HG03575 (cell line): ENCODE results near the gene CKAP4.
"Not testable (repeated sequence)": the region's sequence is repeated elsewhere in the genome, so short reads cannot be mapped to it uniquely, and the experiment has no call there.

Source experiments
- ATAC-seq: cut with Tn5 transposase; IDR thresholded peaks from one replicate; pipeline ENCODE4 v1.9.1; 2021; ENCODE audit not compliant: unreplicated experiment, insufficient number of reproducible peaks, low FRiP score; ENCODE audit errors: extremely low read depth

The CKAP4 gene, protein sequence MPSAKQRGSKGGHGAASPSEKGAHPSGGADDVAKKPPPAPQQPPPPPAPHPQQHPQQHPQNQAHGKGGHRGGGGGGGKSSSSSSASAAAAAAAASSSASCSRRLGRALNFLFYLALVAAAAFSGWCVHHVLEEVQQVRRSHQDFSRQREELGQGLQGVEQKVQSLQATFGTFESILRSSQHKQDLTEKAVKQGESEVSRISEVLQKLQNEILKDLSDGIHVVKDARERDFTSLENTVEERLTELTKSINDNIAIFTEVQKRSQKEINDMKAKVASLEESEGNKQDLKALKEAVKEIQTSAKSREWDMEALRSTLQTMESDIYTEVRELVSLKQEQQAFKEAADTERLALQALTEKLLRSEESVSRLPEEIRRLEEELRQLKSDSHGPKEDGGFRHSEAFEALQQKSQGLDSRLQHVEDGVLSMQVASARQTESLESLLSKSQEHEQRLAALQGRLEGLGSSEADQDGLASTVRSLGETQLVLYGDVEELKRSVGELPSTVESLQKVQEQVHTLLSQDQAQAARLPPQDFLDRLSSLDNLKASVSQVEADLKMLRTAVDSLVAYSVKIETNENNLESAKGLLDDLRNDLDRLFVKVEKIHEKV

GRCh38 chr12:106247674-106248311 lies at the start of gene CKAP4:
Gene CKAP4, minus strand, starts transcription at chr12:106248020. Its CDS starts 169 bp downstream, at chr12:106247851.
- no peak for ATAC-seq

DNA sequence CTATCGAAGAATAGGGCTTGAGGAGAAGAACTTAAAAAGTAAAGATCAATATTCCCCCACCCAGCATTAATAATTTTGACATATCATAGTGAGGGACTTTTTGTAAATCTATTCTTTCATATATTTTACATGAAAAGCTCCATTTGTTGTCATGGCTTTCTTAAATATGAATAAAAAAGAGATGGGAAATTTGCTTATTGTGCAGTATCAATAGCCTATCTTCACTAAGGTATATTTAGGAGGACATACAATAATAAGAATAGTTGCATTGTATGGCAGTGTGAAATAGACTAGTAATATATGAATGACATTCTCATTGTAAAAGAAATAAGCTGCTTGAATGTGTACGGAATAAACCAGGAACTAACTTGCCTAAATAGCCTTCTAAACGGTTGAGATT lies 49.3 kb upstream of the CKAP4 start:
- no peak for ATAC-seq

GRCh38 chr12:106296179-106296877 lies 48.5 kb upstream of the CKAP4 start:
- no peak for ATAC-seq

- no peak for ATAC-seq
Observed at GRCh38 chr12:106292339-106292738, 44.5 kb upstream of the CKAP4 start.

DNA sequence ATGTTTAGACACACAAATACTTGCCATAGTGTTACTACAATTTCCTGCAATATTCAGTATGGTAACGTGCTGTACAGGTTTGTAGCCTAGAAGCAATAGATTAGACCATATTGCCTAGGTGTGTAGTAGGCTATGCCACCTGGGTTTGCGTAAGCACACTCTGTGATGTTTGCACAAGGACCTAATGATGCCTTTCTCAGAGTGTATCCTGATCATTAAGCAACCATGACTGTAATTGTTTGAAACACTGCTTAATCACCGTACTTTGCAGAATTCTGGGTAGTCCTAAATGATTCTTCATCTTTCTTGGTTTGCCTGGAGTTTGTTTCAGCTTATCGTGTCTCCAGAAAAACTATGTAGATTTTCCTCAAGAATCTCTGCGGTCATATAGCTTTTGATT lies 43.5 kb upstream of the CKAP4 start:
- ATAC-seq = no peak

- ATAC-seq = no peak
Observed at GRCh38 chr12:106290666-106291065, 42.8 kb upstream of the CKAP4 start.

- no peak for ATAC-seq
Observed at GRCh38 chr12:106289196-106289681, 41.4 kb upstream of the CKAP4 start.

- ATAC-seq = no peak
Observed at GRCh38 chr12:106288494-106289195, 40.8 kb upstream of the CKAP4 start.

GRCh38 chr12:106288101-106288493 lies 40.3 kb upstream of the CKAP4 start:
- no peak for ATAC-seq

- ATAC-seq = no peak
Observed at GRCh38 chr12:106287364-106287763, 39.5 kb upstream of the CKAP4 start.

DNA sequence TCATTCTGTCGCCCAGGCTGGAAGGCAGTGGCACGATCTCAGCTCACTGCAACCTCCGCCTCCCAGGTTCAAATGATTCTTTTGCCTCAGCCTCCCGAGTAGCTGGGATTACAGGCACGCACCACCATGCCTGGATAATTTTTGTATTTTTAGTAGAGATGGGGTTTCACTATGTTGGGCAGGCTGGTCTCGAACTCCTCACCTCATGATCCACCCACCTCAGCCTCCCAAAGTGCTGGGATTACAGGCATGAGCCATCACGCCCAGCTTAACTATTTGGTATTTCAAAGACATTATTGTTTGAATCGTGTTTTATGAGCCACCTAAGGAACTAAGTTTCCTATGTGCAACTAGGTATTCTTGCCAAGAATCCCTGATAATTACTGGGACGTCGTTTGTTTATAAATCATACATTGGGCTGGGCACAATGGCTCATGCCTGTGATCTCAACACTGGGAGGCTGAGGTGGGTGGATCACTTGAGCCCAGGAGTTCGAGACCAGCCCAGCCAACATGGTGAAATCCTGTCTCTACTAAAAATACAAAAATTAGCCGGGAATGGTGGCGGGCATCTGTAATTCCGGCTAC lies 38.8 kb upstream of the CKAP4 start:
- ATAC-seq = not testable (repeated sequence)

- ATAC-seq = no peak
Observed at GRCh38 chr12:106285982-106286381, 38.2 kb upstream of the CKAP4 start.

DNA sequence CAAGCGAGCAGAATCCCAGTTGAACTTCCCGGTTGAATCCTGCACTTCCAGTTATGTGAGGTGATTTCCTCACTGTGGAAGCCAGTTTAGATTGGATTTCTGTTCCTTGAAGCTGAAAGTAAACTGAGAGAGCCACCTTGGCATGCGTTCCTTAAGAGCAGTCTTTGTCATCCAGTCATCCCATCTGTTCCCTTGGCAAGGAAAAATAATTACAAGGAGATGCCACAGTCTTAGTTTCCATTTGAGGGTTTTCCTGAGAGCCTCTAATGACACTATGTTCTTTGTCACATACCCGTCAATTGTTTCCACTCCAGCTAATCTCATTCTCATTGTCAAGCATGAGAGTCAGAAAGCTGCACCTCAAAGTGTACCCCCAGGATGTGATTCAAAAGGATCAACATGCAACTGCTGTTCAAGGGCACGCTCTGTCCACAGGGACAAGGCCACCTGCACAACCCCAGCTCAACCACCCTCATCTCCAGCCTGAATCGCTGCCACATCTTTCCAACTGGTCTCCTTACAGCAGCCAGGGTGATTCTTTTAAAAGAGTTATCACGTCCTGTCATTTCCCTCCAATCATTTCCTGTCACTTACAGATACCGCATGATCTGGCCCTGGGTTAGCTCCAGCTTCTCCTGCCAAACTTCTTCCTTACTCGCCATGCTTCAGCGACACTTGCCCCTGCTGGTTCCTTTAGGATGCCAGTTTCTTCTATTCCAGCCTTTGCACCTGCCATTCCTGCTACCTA lies 36.7 kb upstream of the CKAP4 start:
- ATAC-seq = no peak

GRCh38 chr12:106282457-106283097 lies 34.8 kb upstream of the CKAP4 start:
- no peak for ATAC-seq

DNA sequence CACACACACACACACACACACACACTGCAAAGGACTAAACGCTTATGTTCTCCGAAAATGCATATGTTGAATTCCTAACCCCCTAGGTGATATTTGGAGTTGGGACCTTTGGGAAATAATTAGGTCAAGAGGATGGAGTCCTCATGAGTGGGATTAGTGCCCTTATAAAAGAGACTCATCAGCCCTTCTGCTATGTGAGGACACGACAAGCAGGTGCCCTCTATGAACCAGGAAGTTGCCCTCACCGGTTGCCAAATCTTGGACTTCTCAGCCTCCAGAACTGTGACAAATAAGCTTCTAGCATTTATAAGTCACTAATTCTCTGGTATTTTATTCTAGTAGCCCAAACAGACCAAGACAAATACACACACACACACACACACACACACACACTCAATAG lies 34.0 kb upstream of the CKAP4 start:
- no peak for ATAC-seq

- ATAC-seq = no peak
Observed at GRCh38 chr12:106281056-106281782, 33.4 kb upstream of the CKAP4 start.

- ATAC-seq = no peak
Observed at GRCh38 chr12:106280106-106280505, 32.3 kb upstream of the CKAP4 start.
